OCI-LY7 (cell line): ENCODE data around the gene DGUOK.

Source experiments
- EZH2phosphoT487 ChIP-seq: fragments of 200-600 bp; sonication (generic); IDR thresholded peaks from 2 replicates; pipeline ENCODE4 v1.6.1; 2018; ENCODE audit warnings: low read depth, borderline replicate concordance, mild to moderate bottlenecking, mixed run types, antibody characterized with exemption, low read length, moderate library complexity, mixed read lengths
- TF ChIP-seq, protein P1 (sequence below): fragments of 200-600 bp; sonication (generic); conservative IDR thresholded peaks from 2 replicates; pipeline ENCODE4 v1.5.1; 2014; ENCODE audit warnings: mild to moderate bottlenecking, antibody characterized with exemption, low read length, moderate library complexity, mixed read lengths

DNA sequence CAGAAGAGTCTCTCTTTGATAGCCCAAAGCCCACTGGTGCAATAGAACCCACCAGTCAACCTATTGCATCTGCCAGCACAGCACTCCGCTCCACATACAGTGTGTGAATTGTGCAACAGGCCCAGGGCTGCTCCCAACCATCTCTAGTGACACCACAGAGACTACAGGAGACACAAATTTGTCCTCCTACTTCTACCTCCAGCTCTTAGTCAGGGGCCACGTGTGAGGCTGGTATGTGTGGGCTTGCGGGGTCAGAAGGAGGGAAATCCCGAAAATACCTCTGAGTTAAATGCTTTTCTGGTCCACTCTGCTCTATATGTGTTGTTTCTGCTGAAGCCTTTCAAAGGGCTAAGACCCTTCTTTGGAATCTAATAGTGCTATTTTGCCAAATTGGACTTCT lies 18.0 kb downstream of the DGUOK start:
- TF ChIP-seq, protein P1, sequence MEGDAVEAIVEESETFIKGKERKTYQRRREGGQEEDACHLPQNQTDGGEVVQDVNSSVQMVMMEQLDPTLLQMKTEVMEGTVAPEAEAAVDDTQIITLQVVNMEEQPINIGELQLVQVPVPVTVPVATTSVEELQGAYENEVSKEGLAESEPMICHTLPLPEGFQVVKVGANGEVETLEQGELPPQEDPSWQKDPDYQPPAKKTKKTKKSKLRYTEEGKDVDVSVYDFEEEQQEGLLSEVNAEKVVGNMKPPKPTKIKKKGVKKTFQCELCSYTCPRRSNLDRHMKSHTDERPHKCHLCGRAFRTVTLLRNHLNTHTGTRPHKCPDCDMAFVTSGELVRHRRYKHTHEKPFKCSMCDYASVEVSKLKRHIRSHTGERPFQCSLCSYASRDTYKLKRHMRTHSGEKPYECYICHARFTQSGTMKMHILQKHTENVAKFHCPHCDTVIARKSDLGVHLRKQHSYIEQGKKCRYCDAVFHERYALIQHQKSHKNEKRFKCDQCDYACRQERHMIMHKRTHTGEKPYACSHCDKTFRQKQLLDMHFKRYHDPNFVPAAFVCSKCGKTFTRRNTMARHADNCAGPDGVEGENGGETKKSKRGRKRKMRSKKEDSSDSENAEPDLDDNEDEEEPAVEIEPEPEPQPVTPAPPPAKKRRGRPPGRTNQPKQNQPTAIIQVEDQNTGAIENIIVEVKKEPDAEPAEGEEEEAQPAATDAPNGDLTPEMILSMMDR: no peak
- TF ChIP-seq EZH2phosphoT487: no peak
